ENCODE measurements around the gene KLRD1.
"Not testable (repeated sequence)": the region's sequence is repeated elsewhere in the genome, so short reads cannot be mapped to it uniquely, and the experiment has no call there.

The KLRD1 gene

DNA sequence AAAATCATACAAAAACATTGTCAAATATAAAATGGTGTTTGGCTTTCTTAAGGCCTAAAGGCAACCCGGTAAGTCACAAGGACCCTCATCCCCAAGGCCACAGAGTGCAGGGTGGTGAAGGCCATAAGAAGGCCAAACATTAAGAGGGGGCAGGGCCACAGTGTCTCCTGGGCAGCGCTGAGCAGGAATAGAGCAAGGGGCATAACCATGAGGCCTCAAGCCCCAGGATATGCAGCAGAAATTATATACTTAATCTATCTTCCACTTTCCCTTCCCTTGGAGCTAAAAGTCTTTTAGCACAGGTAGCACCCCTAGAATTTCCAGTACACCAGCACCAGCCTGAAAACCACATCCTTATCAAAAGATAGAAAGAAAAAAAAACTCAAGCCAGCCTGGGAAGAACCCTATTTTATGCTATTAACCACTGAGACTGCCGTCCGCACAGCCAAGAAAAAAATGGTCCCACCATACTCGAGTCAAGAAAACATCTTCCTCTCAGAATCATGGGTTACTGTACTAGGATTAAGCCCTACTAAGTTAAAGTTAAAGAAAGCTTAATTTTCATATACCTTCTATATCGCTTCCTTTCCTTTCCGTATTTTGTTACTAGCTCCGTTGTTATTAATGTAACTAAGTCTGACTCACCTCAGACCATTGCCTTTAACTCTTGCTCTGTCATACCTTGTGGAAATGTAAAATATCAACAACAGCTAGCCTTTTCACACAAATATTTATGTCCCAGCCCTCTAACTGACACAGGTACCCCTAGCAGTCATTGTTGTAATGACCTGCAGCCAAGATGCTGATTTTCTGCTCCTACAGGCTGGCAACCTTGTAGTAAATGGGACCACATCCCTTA, 62.1 kb downstream of the KLRD1 start:
- no peak for DNase-seq

DNA sequence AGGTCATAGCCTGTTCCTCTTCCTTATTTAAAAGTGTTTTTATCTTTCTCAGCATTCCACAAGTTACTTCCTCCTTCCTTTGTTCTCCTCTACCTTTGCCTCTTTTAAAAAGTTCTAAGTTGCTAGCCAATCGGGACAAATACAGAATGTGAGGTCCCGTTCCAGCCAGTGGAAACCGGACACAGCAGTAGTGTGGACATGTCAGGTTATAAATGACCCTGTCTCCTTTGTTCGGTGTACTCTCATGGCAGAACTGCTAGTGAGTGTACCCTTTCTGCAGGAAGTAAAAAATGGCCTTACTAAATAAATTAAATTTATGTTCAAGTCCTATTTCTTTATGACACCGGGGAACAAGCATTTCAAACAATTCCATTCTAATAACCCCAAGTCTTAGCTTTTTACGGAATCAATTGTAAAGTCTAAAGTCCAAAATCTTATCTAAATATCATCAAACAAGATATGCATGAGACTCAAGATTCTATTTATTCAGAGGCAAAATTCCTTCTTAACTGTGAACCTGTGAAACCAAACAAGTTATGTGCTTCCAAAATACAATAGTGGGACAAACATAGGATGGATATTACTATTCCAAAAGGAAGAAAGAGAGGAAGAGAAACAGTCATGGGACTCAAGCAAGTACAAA, 64.3 kb downstream of the KLRD1 start:
- not testable (repeated sequence) for DNase-seq

DNA sequence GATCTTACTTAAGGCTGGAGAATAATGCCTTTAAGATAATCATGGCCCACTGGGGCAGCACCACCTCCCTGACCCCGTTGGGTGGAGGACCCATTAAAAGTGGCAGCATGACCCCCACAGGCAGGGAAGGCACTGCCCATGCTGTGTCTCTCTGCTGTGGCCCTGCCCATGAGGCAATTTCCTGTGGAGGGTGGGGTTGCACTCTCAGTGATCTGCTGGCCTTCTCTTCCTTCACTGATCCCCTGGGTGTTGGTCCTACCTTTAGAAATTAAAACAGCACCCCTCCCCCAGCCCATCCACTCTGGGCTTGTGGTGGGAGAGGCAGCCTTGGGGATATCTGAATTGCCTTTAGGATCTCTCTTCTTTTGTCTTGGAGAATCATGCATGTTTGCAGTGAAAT, 64.9 kb downstream of the KLRD1 start:
- no peak for DNase-seq

- DNase-seq: no peak
Observed at GRCh38 chr12:10374624-10375018, 67.0 kb downstream of the KLRD1 start.

- DNase-seq: not testable (repeated sequence)
Observed at GRCh38 chr12:10378737-10379136, 71.1 kb downstream of the KLRD1 start.
